Measurements from ENCODE around the gene CHRM2. TPM values are rescaled to one million over a fixed set of nuclear protein-coding genes. Genes with fewer than 3 reads are reported as not detected.

CHRM2 gene
- total RNA-seq, 6 donors from 2014 or later: 1.3 to 8.5 (median 3.0) TPM

- WGBS, 2 donors: 78 to 87% methylated on average over 3 of the region's 3 CpGs
- Histone ChIP-seq H3K27ac (no peak overlapping the region), H3K9me3 (no peaks in the 10 kb centered on the region), H3K36me3 (no peaks in the 10 kb centered on the region), H3K27me3 (no peaks in the 10 kb centered on the region), H3K4me3 (no peak overlapping the region), H3K4me1 (peaks cover 0 to 3% (median 0%) of the 10 kb centered on the region in 4 donors)
- ATAC-seq (ENCODE audit: low FRiP score in 2 of 2) (no peak), DNase-seq (no peak)
- TF ChIP-seq POLR2A (IDR thresholded peaks at IDR 0.05): no peak
- TF ChIP-seq POLR2AphosphoS5 (IDR thresholded peaks at IDR 0.05): no peak
- TF ChIP-seq, protein P1, sequence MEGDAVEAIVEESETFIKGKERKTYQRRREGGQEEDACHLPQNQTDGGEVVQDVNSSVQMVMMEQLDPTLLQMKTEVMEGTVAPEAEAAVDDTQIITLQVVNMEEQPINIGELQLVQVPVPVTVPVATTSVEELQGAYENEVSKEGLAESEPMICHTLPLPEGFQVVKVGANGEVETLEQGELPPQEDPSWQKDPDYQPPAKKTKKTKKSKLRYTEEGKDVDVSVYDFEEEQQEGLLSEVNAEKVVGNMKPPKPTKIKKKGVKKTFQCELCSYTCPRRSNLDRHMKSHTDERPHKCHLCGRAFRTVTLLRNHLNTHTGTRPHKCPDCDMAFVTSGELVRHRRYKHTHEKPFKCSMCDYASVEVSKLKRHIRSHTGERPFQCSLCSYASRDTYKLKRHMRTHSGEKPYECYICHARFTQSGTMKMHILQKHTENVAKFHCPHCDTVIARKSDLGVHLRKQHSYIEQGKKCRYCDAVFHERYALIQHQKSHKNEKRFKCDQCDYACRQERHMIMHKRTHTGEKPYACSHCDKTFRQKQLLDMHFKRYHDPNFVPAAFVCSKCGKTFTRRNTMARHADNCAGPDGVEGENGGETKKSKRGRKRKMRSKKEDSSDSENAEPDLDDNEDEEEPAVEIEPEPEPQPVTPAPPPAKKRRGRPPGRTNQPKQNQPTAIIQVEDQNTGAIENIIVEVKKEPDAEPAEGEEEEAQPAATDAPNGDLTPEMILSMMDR (IDR thresholded peaks at IDR 0.05): no peak
- no peak for TF ChIP-seq EP300 (IDR thresholded peaks at IDR 0.05)
These were observed 137.4 kb downstream of the CHRM2 start for GRCh38 chr7:137005873-137006272.

DNA sequence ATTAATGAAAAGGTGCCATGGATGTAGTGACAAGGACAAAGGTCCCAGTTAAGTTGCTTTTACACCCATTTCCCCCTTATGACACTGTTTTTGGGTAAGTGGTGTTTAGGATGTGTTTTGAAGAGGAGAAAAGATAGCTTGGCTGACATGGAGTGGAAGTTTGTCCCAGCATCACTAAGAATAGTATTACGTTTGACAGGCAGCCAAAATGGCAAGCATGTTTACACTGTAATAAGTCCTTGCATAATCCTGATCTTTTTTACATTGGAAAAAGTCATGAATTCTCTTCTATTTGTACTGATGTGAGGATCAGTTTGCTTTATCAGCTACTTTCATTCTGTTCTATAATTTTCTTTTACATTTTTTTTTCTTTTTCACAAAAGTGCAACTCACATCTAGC is 137.8 kb downstream of the CHRM2 start:
- TF ChIP-seq POLR2A (IDR thresholded peaks at IDR 0.05): no peak
- no peak for TF ChIP-seq POLR2AphosphoS5 (IDR thresholded peaks at IDR 0.05)
- no peak for TF ChIP-seq EP300 (IDR thresholded peaks at IDR 0.05)
- TF ChIP-seq, protein P1 (IDR thresholded peaks at IDR 0.05): no peak
- Histone ChIP-seq H3K27me3 (no peaks in the 10 kb centered on the region), H3K4me1 (peaks cover 0 to 3% (median 0%) of the 10 kb centered on the region in 4 donors), H3K4me3 (no peak overlapping the region), H3K36me3 (no peaks in the 10 kb centered on the region), H3K27ac (no peak overlapping the region), H3K9me3 (no peaks in the 10 kb centered on the region)
- 20 to 23% methylated on average over 1 of the region's 1 CpG for WGBS, 2 donors
- DNase-seq (no peak), ATAC-seq (ENCODE audit: low FRiP score in 2 of 2) (no peak)

- 50 to 90% methylated on average over 3 of the region's 3 CpGs for WGBS, 2 donors
- H3K4me3 ChIP-seq: no peak overlapping the region
- ATAC-seq (ENCODE audit: low FRiP score in 2 of 2) (no peak), DNase-seq (no peak)
- no peak overlapping the region for H3K27ac ChIP-seq
- no peaks in the 10 kb centered on the region for H3K36me3 ChIP-seq
- TF ChIP-seq, protein P1 (IDR thresholded peaks at IDR 0.05): no peak
- TF ChIP-seq POLR2A (IDR thresholded peaks at IDR 0.05) (no peak), EP300 (IDR thresholded peaks at IDR 0.05) (no peak), POLR2AphosphoS5 (IDR thresholded peaks at IDR 0.05) (no peak)
- H3K9me3 ChIP-seq: no peaks in the 10 kb centered on the region
- peaks cover 0 to 3% (median 0%) of the 10 kb centered on the region in 4 donors for H3K4me1 ChIP-seq
- no peaks in the 10 kb centered on the region for H3K27me3 ChIP-seq
These were observed 138.7 kb downstream of the CHRM2 start for GRCh38 chr7:137007001-137007694.

DNA sequence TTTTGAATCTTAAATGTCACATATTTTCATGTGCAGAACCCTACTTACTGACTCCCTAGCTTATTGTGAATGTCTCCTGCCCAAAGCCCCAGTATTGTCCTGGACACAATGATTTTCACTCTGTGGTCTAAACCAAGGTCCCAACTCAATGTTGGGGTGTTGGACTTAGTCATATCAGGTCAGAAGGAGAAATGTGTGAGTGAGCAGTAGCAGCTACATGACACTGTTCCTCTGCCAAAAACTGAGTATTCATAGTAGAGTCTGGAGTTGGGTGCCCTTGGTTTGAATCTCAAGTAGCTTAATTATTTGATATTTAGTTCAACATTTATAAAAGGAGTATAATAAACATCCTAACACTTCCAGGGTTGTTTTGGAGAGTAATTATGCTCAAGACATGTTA is 141.0 kb downstream of the CHRM2 start:
- no peaks in the 10 kb centered on the region for H3K27me3 ChIP-seq
- DNase-seq (no peak), ATAC-seq (ENCODE audit: low FRiP score in 2 of 2) (no peak)
- no peaks in the 10 kb centered on the region for H3K9me3 ChIP-seq
- no peak overlapping the region for H3K4me3 ChIP-seq
- no peak for TF ChIP-seq POLR2A (IDR thresholded peaks at IDR 0.05)
- TF ChIP-seq POLR2AphosphoS5 (IDR thresholded peaks at IDR 0.05): no peak
- TF ChIP-seq EP300 (IDR thresholded peaks at IDR 0.05): no peak
- TF ChIP-seq, protein P1 (IDR thresholded peaks at IDR 0.05): no peak
- no peaks in the 10 kb centered on the region for H3K36me3 ChIP-seq
- peaks cover 0 to 3% (median 0%) of the 10 kb centered on the region in 4 donors for H3K4me1 ChIP-seq
- H3K27ac ChIP-seq: no peak overlapping the region

GRCh38 chr7:137015015-137015414 is 146.6 kb downstream of the CHRM2 start:
- no peak for ATAC-seq (ENCODE audit: low FRiP score in 2 of 2)
- H3K9me3 ChIP-seq: no peaks in the 10 kb centered on the region
- TF ChIP-seq, protein P1 (IDR thresholded peaks at IDR 0.05): no peak
- no peak for TF ChIP-seq POLR2AphosphoS5 (IDR thresholded peaks at IDR 0.05)
- TF ChIP-seq POLR2A (IDR thresholded peaks at IDR 0.05): no peak
- no peak for TF ChIP-seq EP300 (IDR thresholded peaks at IDR 0.05)

More at GRCh38 chr7:137015015-137015414, 146.6 kb downstream of the CHRM2 start:
- no peak for DNase-seq
- no peak overlapping the region for H3K27ac ChIP-seq
- WGBS, 2 donors: 91 to 95% methylated on average over 3 of the region's 3 CpGs
- no peaks in the 10 kb centered on the region for H3K27me3 ChIP-seq
- no peaks in the 10 kb centered on the region for H3K4me1 ChIP-seq
- H3K36me3 ChIP-seq: no peaks in the 10 kb centered on the region
- H3K4me3 ChIP-seq: no peak overlapping the region

All from upper lobe of left lung (tissue), 6 donors.